Astrocyte of the hippocampus (primary cell): ENCODE data around the gene RYR1.
"Not testable (repeated sequence)": the region's sequence is repeated elsewhere in the genome, so short reads cannot be mapped to it uniquely, and the experiment has no call there.

ENCODE experiments used
- DNase-seq: peaks from one replicate; pipeline ENCODE4 v3.0.0; 2011; ENCODE audit warnings: low read depth, low spot score

RYR1 gene

GRCh38 chr19:38513762-38514167, 80.3 kb downstream of the RYR1 start:
- DNase-seq = no peak

GRCh38 chr19:38514812-38515633, 81.5 kb downstream of the RYR1 start:
- peak; percentile 81 for DNase-seq

- no peak for DNase-seq
These were observed 82.4 kb downstream of the RYR1 start for GRCh38 chr19:38515896-38516295.

- no peak for DNase-seq
These were observed 83.3 kb downstream of the RYR1 start for GRCh38 chr19:38516802-38517201.

DNA sequence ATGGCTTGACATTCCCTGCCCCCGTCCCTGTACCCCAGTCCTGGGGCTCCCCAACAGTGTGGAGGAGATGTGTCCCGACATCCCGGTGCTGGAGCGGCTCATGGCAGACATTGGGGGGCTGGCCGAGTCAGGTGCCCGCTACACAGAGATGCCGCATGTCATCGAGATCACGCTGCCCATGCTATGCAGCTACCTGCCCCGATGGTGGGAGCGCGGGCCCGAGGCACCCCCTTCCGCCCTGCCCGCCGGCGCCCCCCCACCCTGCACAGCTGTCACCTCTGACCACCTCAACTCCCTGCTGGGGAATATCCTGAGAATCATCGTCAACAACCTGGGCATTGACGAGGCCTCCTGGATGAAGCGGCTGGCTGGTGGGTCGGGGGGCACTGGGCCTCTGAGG, 83.8 kb downstream of the RYR1 start:
- no peak for DNase-seq

- not testable (repeated sequence) for DNase-seq
These were observed 84.5 kb downstream of the RYR1 start for GRCh38 chr19:38517980-38518379.

- no peak for DNase-seq
These were observed 85.7 kb downstream of the RYR1 start for GRCh38 chr19:38519168-38519567.

- DNase-seq = no peak
These were observed 86.5 kb downstream of the RYR1 start for GRCh38 chr19:38519988-38520387.

GRCh38 chr19:38522915-38523314, 89.4 kb downstream of the RYR1 start:
- no peak for DNase-seq

- no peak for DNase-seq
These were observed 89.8 kb downstream of the RYR1 start for GRCh38 chr19:38523319-38523718.

DNA sequence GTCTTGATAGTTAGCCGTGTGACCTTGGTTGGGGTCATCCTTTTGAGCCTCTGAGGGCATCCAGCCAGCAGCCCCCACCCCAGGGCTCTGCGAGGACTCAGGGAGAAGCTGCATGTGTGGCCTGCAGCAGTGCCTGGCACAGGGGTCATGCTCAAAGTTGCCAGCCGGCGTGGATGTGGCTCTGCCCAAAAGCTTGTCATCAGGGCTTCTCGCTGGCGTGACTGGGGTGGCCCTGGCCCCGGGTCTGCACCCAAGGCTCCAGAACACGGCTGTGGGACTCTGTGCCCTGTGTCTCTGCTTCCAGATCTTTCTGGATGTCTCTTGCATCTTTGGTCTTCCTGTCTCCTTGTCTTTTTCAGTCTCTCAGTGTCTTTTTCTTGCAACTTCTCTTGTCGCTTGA, 90.9 kb downstream of the RYR1 start:
- DNase-seq = no peak

DNA sequence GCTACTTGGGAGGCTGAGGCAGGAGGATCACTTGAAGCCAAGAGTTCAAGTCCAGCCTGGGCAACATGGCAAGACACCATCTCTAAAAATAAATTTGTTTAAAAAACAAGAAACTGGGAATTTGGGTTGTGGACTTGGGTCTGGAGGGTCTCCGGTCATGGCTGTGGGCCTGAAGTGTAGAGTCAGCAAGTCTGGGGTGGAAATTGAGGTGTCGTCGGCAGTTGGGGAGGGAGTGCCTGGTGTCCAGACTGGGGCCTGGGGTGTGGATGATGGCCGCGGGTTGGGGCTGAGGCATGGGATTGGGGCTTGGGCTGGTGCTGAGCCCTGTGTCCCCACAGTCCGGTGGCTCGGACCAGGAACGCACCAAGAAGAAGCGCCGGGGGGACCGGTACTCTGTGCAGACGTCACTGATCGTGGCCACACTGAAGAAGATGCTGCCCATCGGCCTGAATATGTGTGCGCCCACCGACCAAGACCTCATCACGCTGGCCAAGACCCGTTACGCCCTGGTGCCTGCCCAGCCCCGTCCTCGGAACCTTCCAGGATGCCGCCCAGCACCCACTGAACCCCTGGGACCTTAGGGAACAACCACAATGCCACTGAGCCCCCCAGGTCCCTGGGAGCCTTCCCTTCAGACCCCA, 91.6 kb downstream of the RYR1 start:
- DNase-seq = no peak

- no peak for DNase-seq
These were observed 92.9 kb downstream of the RYR1 start for GRCh38 chr19:38526430-38526829.

DNA sequence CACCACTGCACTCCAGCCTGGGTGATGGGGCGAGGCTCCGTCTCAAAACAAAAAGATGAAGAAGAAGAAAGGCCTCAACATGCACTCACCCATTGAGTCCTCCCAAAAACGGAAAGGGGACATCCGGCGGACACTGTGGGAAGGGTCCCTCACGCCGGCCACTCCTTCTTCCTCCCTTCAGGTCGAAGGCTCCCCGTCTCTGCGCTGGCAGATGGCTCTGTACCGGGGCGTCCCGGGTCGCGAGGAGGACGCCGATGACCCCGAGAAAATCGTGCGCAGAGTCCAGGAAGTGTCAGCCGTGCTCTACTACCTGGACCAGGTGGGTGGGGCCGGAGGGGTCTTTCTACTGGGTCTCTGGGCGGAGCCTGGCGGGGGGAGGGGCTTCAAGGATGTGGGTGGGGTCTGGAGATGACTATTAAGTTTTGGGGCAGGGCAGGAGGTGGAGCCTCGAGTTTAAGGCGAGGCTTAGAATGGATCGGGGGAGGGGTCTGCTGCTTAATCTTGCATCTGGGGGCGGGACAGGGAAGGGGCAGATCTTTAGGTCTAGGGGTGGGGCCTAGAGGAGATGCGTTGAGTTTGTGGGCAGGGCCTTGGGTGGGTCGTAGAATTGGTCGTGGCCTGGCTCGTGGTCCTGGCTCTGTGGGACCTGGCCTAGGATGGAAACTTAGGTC, 94.1 kb downstream of the RYR1 start:
- DNase-seq = no peak

DNA sequence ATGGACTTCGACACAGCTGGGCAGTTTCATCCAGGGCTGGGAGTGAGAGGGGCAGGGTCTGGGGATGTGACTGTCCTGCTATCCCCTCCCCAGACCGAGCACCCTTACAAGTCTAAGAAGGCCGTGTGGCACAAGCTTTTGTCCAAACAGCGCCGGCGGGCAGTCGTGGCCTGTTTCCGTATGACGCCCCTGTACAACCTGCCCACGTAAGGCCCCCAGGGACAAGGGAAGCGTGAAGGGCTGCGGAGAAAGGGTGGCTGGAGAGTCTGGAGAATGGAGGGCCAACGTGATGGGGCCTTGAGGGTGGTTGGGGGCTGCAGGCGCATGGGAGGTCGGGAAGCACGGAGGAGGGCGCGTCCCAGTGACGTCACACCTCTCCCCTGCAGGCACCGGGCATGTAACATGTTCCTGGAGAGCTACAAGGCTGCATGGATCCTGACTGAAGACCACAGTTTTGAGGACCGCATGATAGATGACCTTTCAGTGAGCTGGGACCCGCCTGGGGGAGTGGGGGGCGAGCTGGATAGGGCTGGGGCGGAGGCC, 94.8 kb downstream of the RYR1 start:
- DNase-seq = no peak

DNA sequence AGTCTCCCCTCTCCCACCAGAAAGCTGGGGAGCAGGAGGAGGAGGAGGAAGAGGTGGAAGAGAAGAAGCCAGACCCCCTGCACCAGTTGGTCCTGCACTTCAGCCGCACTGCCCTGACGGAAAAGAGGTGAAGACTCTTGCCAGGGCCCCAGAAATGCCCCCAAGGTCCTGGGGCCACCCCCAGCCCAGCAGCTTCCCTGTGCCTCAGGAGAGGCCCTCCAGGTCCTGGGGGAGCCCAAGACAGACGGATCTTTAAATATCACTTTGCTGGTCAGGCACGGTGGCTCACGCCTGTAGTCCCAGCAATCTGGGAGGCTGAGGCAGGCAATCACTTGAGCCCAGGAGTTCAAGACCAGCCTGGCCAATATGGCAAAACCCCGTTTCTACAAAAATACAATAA, 95.4 kb downstream of the RYR1 start:
- no peak for DNase-seq

DNA sequence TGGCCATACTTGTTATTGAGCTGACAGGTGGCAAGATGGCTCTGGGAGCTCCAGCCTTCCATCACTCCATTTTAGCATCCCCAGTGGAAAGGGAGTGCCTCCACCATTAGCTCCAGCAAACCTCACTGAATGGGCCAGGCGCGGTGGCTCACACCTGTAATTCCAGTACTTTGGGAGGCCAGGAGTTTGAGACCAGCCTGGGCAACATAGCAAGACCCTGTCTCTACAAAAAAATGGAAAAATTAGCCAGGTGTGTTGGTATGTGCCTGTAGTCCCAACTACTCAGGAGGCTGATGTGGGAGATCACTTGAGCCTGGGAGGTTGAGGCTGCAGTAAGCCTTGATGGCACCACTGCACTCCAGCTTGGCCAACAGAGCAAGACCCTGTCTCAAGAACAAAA, 98.0 kb downstream of the RYR1 start:
- no peak for DNase-seq

- no peak for DNase-seq
These were observed 99.4 kb downstream of the RYR1 start for GRCh38 chr19:38532939-38533338.

- DNase-seq = no peak
These were observed 101.1 kb downstream of the RYR1 start for GRCh38 chr19:38534574-38534973.

DNA sequence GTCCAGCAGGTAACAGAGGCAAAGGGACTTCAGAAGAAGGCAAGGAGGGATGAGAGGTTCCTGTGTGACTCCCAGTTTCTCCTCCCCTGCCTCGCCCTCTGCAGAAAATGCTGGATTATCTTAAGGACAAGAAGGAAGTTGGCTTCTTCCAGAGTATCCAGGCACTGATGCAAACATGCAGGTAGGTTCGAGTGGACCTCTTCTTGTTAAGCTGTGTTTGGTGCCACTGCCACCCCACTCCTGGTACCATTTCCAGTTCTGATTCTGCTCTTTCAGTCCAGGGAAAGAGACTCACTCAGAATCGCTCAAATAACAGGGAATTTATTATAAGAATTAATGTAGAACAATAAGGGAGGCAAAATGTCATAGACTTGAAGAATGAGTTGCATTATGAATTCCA, 101.7 kb downstream of the RYR1 start:
- no peak for DNase-seq

DNA sequence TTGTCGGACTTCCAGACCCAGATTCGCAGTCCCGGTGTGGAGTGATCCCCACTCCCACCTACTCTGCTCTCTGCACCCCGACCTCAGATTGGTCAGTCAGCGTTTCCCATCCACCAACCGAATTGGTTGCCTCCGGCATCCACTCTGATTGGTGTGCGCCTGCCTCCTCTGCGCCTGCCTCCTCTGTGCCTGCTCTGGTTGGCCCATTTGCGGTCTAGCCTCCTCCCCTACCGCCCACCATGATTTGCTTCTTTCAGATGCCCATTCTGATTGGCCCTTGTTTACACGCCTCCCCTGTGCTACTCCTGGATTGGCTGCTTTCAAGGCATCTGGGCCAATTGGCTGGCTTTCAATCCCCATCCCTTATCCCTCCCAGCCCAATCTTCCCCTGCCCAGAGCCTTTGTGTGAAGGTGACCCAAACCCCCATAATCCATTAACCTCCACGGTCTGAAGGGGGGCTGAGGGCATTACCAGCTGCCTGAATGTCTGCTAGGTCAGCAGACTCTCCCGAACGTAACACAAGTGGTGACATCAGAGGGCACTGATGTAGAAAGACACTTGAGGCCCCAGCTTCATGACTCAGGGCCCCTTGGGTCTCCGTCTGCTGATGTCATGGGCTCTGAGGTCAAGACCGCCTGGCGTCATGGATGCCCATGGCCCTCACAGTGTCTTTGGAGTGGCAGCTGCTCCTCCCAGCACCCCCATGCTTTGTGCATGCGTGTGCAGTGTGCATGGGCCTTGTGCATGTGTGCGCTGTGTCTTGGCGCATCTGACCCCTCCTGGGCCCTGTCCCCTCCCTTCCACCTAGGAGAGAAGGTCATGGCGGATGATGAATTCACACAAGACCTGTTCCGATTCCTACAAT, 103.8 kb downstream of the RYR1 start:
- DNase-seq = no peak

GRCh38 chr19:38538386-38538785, 104.9 kb downstream of the RYR1 start:
- DNase-seq = peak; percentile 45
